LNCaP clone FGC (cell line): ENCODE measurements around the gene COL10A1.
A peak's percentile ranks its signal among the peaks of the same experiment; 100 is the strongest.

Source experiments
- DNase-seq: peaks from one replicate; pipeline ENCODE4 v3.0.0-alpha.2; 2011; ENCODE audit warnings: low read depth
- H3K4me3 ChIP-seq: 2 replicates; pipeline ENCODE4 v1.5.1; 2011; ENCODE audit warnings: mild to moderate bottlenecking, low read depth, low read length, control low read depth
- CTCF ChIP-seq: IDR thresholded peaks from 2 replicates; pipeline ENCODE4 v1.5.1; 2012; ENCODE audit warnings: mild to moderate bottlenecking; ENCODE audit not compliant: control insufficient read depth, insufficient read depth; ENCODE audit errors: extremely low read depth

COL10A1 gene

GRCh38 chr6:116108836-116109235, 17.1 kb downstream of the COL10A1 start:
- no peak for TF ChIP-seq CTCF
- H3K4me3 ChIP-seq = no peak overlapping the region
- DNase-seq = no peak

GRCh38 chr6:116106146-116106545, 19.8 kb downstream of the COL10A1 start:
- TF ChIP-seq CTCF = no peak
- H3K4me3 ChIP-seq = no peak overlapping the region
- DNase-seq = no peak

GRCh38 chr6:116105247-116105646, 20.7 kb downstream of the COL10A1 start:
- DNase-seq = no peak
- no peak overlapping the region for H3K4me3 ChIP-seq
- TF ChIP-seq CTCF = no peak

- DNase-seq = no peak
- no peak overlapping the region for H3K4me3 ChIP-seq
- no peak for TF ChIP-seq CTCF
Observed at GRCh38 chr6:116104636-116105035, 21.3 kb downstream of the COL10A1 start.

- no peak for DNase-seq
- no peak for TF ChIP-seq CTCF
- H3K4me3 ChIP-seq = no peak overlapping the region
Observed at GRCh38 chr6:116102873-116103272, 23.1 kb downstream of the COL10A1 start.

- no peak for DNase-seq
- TF ChIP-seq CTCF = no peak
- H3K4me3 ChIP-seq = peak overlapping the region; percentile 72
Observed at GRCh38 chr6:116101790-116102189, 24.1 kb downstream of the COL10A1 start.

GRCh38 chr6:116101302-116101718, 24.6 kb downstream of the COL10A1 start:
- peak; percentile 58 for DNase-seq
- H3K4me3 ChIP-seq = peak overlapping the region; percentile 72
- TF ChIP-seq CTCF = no peak
